ENCODE results near the gene PARVB. TPM values are rescaled to one million over a fixed set of nuclear protein-coding genes. Genes with fewer than 3 reads are reported as not detected.

PARVB gene
- total RNA-seq, 2 donors from 2014 or later, result 43.8 to 86.5 TPM

DNA sequence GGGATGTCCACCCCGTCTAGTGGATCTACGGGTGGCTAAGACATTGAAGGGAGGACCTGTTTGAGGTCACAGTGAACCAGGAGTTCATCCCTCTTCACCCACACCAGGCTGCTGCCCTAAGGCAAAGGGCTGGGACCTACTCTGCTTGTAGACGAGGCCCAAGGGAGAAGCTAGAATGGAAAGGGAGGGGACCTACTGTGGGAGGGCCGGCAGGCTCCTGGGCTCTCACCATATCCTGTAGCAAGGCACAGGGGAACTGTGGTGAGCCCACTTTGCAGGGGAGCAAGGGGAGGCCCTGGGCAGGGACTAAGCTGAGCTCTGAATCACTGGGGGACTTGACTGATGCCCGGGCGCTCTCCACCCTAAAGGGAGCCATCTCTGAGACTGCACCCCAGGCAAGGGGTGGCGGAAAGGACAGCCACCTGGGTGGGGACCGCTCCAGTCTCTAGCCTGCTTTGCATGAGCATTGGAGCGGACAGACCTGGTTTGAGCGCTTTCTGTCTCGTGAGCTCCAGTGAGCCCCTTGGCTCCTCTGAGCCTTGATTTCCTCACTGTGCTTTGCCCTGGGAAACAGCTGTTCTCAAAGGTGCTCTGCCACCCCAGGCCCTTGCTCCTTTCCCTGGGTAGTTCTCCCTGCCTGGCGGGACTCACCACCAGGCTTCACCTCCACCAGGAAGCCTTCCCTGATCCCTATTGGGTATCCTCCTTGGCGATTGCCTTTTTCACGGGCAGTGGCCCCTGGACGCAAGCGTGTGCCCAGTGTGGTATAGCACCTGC, 180.8 kb downstream of the PARVB start:
- Histone ChIP-seq H3K4me3 (no peak overlapping the region), H3K27ac (no peak overlapping the region), H3K4me1 (no peaks in the 10 kb centered on the region), H3K9me3 (peaks cover 0 to 14% of the 10 kb centered on the region in 2 donors), H3K27me3 (no peaks in the 10 kb centered on the region), H3K36me3 (no peaks in the 10 kb centered on the region)
- TF ChIP-seq, protein P1, sequence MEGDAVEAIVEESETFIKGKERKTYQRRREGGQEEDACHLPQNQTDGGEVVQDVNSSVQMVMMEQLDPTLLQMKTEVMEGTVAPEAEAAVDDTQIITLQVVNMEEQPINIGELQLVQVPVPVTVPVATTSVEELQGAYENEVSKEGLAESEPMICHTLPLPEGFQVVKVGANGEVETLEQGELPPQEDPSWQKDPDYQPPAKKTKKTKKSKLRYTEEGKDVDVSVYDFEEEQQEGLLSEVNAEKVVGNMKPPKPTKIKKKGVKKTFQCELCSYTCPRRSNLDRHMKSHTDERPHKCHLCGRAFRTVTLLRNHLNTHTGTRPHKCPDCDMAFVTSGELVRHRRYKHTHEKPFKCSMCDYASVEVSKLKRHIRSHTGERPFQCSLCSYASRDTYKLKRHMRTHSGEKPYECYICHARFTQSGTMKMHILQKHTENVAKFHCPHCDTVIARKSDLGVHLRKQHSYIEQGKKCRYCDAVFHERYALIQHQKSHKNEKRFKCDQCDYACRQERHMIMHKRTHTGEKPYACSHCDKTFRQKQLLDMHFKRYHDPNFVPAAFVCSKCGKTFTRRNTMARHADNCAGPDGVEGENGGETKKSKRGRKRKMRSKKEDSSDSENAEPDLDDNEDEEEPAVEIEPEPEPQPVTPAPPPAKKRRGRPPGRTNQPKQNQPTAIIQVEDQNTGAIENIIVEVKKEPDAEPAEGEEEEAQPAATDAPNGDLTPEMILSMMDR (IDR thresholded peaks at IDR 0.05), result no peak
- no peak for DNase-seq (ENCODE audit: low spot score)

DNA sequence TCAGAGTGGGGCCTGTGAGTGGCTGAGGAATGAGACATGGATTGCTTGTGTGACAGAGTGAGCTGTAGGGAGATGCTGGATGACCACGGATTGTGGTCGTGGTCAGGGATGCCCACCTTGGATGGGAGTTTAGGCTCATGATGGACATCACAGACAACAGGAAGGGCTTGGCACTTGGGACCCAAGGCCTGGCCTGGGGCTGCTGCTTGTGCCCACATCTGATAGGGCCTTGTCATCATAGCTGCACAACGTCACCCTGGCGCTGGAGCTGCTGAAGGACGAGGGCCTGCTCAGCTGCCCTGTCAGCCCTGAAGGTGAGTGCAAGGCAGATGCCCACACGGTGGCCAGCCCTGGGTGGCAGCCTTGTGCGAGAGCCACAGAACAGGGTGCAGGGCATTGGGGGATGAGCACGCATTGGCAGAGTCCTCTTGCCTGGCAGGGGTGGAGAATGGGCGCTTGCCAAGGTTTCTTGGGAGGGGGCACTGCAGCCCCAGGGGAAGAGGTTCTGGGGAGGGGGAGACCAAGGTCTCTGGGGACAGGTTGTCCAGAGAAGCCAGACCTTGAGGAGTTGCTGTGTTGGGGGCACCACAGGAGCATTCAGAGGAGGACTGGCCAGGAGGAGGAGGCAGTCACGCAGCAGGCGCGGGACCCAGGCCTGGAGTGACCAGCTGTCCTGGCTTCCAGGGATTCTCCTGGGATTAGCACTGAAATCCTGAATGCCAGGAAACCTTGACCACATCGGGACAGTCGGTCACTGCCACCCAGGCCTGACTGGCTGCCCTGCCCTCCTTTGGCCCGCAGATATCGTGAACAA, 181.6 kb downstream of the PARVB start:
- no peak overlapping the region for H3K4me3 ChIP-seq
- no peaks in the 10 kb centered on the region for H3K4me1 ChIP-seq
- no peaks in the 10 kb centered on the region for H3K36me3 ChIP-seq
- no peaks in the 10 kb centered on the region for H3K27me3 ChIP-seq
- peaks cover 0 to 21% of the 10 kb centered on the region in 2 donors for H3K9me3 ChIP-seq
- H3K27ac ChIP-seq, result no peak overlapping the region
- DNase-seq (ENCODE audit: low spot score), result no peak
- TF ChIP-seq, protein P1 (IDR thresholded peaks at IDR 0.05), result no peak

DNA sequence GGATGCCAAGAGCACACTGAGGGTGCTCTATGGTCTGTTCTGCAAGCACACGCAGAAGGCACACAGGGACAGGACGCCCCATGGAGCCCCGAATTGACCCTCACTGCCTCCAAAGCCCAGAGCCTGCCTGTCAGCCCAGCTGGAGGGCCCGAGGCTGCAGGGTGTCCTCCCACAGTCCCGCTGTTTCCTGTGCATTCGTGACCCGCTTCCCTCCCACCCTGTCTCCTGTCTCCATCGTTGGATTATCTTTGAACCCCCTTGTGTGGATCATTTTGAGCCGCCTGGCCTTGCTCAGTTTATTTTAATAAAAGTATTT, 182.2 kb downstream of the PARVB start:
- Histone ChIP-seq H3K27ac (no peak overlapping the region), H3K27me3 (no peaks in the 10 kb centered on the region), H3K4me3 (no peak overlapping the region), H3K4me1 (no peaks in the 10 kb centered on the region), H3K9me3 (peaks cover 0 to 21% of the 10 kb centered on the region in 2 donors), H3K36me3 (no peaks in the 10 kb centered on the region)
- TF ChIP-seq, protein P1 (IDR thresholded peaks at IDR 0.05), result no peak
- DNase-seq (ENCODE audit: low spot score), result no peak

DNA sequence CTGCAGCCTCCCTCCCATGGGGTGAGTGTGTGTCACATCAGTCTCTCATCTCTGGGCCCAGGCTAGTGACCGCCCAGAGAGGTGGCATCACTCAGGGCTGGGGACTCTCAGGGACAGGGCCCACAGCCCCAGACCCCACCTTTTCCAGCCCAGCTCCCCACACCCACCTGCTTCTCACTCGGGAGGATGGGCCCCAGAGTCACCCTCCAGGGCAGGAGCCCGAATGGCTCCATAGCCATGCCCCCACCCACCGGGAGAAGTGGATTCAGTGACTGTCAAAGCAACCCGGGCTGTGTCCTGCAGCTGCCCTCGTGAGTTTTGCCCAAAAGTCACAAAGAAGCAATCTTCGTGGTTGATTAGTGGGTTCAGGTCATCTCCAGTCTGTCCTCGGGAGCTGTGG, 182.6 kb downstream of the PARVB start:
- TF ChIP-seq, protein P1 (IDR thresholded peaks at IDR 0.05), result no peak
- Histone ChIP-seq H3K36me3 (no peaks in the 10 kb centered on the region), H3K27me3 (no peaks in the 10 kb centered on the region), H3K27ac (no peak overlapping the region), H3K4me1 (peaks cover 0 to 1% of the 10 kb centered on the region in 2 donors), H3K9me3 (peaks cover 0 to 21% of the 10 kb centered on the region in 2 donors), H3K4me3 (no peak overlapping the region)
- no peak for DNase-seq (ENCODE audit: low spot score)

DNA sequence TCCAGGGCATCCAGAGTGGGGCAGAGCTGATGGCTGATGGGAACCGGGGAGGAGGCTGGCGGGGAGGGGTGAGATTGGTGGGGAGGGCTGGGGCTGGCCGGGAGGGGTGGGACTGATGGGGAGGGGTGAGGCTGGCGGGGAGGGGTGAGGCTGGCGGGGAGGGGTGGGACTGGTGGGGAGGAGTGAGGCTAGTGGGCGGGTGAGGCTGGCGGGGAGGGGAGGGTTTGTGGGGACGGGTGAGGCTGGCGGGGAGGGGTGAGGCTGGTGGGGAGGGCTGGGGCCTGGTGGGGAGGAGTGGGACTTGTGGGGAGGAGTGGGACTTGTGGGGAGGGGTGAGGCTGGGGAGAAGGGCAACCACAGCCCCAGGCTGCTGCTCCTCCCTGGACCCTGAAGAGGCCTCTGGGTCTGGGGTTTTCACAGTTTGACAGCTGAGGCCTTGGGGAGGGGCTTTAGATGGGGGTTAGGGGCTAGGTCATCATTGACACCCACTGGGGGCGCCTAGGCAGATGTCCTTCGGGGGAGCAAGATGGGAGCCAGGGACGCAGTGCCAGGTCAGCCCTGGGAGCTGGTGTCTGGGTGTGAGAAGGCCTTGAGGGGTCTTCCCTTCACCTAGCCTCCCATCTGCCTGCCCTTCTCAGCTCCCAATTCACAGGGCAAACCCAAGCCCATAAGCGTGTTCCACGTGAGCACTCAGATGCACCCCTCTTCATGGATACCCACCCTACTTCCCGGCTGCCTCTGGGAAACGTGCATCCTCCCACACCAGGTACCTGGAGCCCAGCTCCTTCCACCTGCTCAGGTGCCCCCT, 183.3 kb downstream of the PARVB start:
- Histone ChIP-seq H3K9me3 (peaks cover 0 to 21% of the 10 kb centered on the region in 2 donors), H3K36me3 (no peaks in the 10 kb centered on the region), H3K4me3 (no peak overlapping the region), H3K27me3 (no peaks in the 10 kb centered on the region), H3K4me1 (peaks cover 0 to 8% of the 10 kb centered on the region in 2 donors), H3K27ac (no peak overlapping the region)
- DNase-seq (ENCODE audit: low spot score), result no peak
- TF ChIP-seq, protein P1 (IDR thresholded peaks at IDR 0.05), result no peak

All from right atrium auricular region (tissue), 2 donors.